K562 (cell line): ENCODE results near the gene GMNN.

Experiments
- KLF13 ChIP-seq: fragments of 450-650 bp; IDR thresholded peaks from 2 replicates; pipeline ENCODE4 v1.6.1; 2016; ENCODE audit warnings: missing genetic modification characterization, low read depth, mild to moderate bottlenecking, missing compliant biosample characterization, moderate library complexity, borderline replicate concordance
- POLR2A ChIP-seq: fragments of 450-650 bp; conservative IDR thresholded peaks from 2 replicates; pipeline ENCODE4 v1.6.1; 2016
- SMAD1 ChIP-seq: fragments of 150-350 bp; IDR thresholded peaks from 2 replicates; pipeline ENCODE4 v1.6.1; 2014; ENCODE audit warnings: low read length, low read depth; ENCODE audit not compliant: partially characterized antibody
- ZNF277 ChIP-seq: fragments of 250-450 bp; sonication (Bioruptor Pico); IDR thresholded peaks from 2 replicates; pipeline ENCODE4 v1.8.0; 2022; ENCODE audit warnings: inconsistent platforms, mild to moderate bottlenecking, moderate library complexity, borderline replicate concordance

- TF ChIP-seq ZNF277 (CRISPR knock-in tag) (no peak), POLR2A (no peak), SMAD1 (no peak), KLF13 (tag) (no peak)
These were observed 7.9 kb upstream of the GMNN start for GRCh38 chr6:24766680-24767462.
